Measurements from ENCODE around the gene ALKBH6. TPM values are rescaled to one million over a fixed set of nuclear protein-coding genes. Genes with fewer than 3 reads are reported as not detected.
A peak's percentile ranks its signal among the peaks of the same experiment; 100 is the strongest.

Gene ALKBH6
- total RNA-seq = 10 to 100 TPM; 22.8 to 26.3 TPM
- polyA plus RNA-seq (ENCODE audit: insufficient read depth, low read depth, low replicate concordance) = 11.9 TPM
- long read RNA-seq, donor 1, transcript ALKBH6-202 (7 exons, 973 nt) = major isoform, 8 of 14 reads
- long read RNA-seq, donor 1, partial matches to known transcripts = 0 of 14 reads
- long read RNA-seq, donor 1, other reads (novel, unspliced or antisense) = 0 of 14 reads
- long read RNA-seq, donor 2, partial matches to known transcripts = 0 of 4 reads
- long read RNA-seq, donor 2, other reads (novel, unspliced or antisense) = 0 of 4 reads

GRCh38 chr19:36014012-36014924, at the start of gene ALKBH6:
ALKBH6 (minus strand) TSS chr19:36014213; CDS start chr19:36013397, 816 bp downstream.
- H3K9me3 ChIP-seq = no peaks in the 10 kb centered on the region
- peak within 1 kb of the TSS; percentile 68 to 71 for H3K4me3 ChIP-seq
- peak within 1 kb of the TSS; percentile 63 to 74 for H3K27ac ChIP-seq
- H3K27me3 ChIP-seq = no peaks in the 10 kb centered on the region
- intact Hi-C loops (cut with DNase I; ENCODE audit: low total_unique reads) = no loop called here
- TF ChIP-seq POLR2A (IDR thresholded peaks at IDR 0.05) (no peak), CTCF (IDR thresholded peaks at IDR 0.05) (no peak)
- peak; percentile 100 for DNase-seq
- 2 to 3% methylated on average over 21 to 42 of the region's 42 CpGs for WGBS, 2 donors
- peaks cover 8% of the 10 kb centered on the region for H3K4me1 ChIP-seq
- H3K36me3 ChIP-seq (ENCODE audit: low read depth, missing control alignments) = no peaks in the 10 kb centered on the region

- Histone ChIP-seq H3K27me3 (no peaks in the 10 kb centered on the region), H3K4me1 (no peaks in the 10 kb centered on the region), H3K4me3 (no peak overlapping the region), H3K36me3 (ENCODE audit: low read depth, missing control alignments) (no peaks in the 10 kb centered on the region), H3K27ac (no peak overlapping the region), H3K9me3 (no peaks in the 10 kb centered on the region)
- WGBS, 2 donors = 100% methylated on average over 2 of the region's 2 CpGs
- DNase-seq = no peak
- TF ChIP-seq POLR2A (IDR thresholded peaks at IDR 0.05) (no peak), CTCF (IDR thresholded peaks at IDR 0.05) (no peak)
- intact Hi-C loops (cut with DNase I; ENCODE audit: low total_unique reads) = no loop called here
These were observed 47.4 kb upstream of the ALKBH6 start for GRCh38 chr19:36061367-36061766.

DNA sequence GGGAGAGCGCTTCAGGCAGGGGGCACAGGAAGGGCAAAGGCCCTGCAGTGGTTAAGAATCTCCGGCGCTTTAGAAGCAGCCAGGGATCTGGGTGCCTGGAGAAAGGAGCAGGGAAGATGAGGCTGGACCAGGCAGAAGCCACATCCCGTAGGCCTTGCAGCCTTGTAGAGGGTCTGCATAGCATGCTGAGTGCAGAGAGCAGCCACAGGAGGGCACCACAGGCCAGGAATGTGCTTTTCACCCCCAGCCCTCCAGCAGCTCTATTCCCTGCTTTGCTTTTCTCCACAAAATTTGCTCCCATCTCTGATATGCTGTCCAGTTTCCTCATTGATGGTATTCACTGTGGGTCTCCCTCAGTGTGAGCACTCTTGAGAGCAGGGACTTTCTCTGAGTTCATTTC, 46.4 kb upstream of the ALKBH6 start:
- TF ChIP-seq POLR2A (IDR thresholded peaks at IDR 0.05) (no peak), CTCF (IDR thresholded peaks at IDR 0.05) (peak; percentile 18 to 32 (median 18))
- intact Hi-C loops (cut with DNase I; ENCODE audit: low total_unique reads) = no loop called here
- Histone ChIP-seq H3K27ac (no peak overlapping the region), H3K4me3 (no peak overlapping the region), H3K9me3 (no peaks in the 10 kb centered on the region), H3K36me3 (ENCODE audit: low read depth, missing control alignments) (no peaks in the 10 kb centered on the region), H3K27me3 (no peaks in the 10 kb centered on the region), H3K4me1 (peaks cover 5% of the 10 kb centered on the region)
- peak; percentile 74 for DNase-seq
- WGBS, 2 donors = 76 to 82% methylated on average over 4 of the region's 4 CpGs

- Histone ChIP-seq H3K27me3 (no peaks in the 10 kb centered on the region), H3K4me1 (peaks cover 10% of the 10 kb centered on the region), H3K27ac (no peak overlapping the region), H3K4me3 (no peak overlapping the region), H3K36me3 (ENCODE audit: low read depth, missing control alignments) (no peaks in the 10 kb centered on the region), H3K9me3 (no peaks in the 10 kb centered on the region)
- no peak for DNase-seq
- intact Hi-C loops (cut with DNase I; ENCODE audit: low total_unique reads) = loop anchor here (10.0 kb wide), 1 partner anchor 715 kb away; the partner anchor contains the start of gene ZNF850
- no peak for TF ChIP-seq POLR2A (IDR thresholded peaks at IDR 0.05)
- TF ChIP-seq CTCF (IDR thresholded peaks at IDR 0.05) = no peak
- 88% methylated on average over 6 of the region's 6 CpGs for WGBS, 2 donors
These were observed 45.3 kb upstream of the ALKBH6 start for GRCh38 chr19:36059180-36059910.
